HG02885 (cell line): Measurements from ENCODE around the gene TECRL.

Source experiments
- ATAC-seq: cut with Tn5 transposase; IDR thresholded peaks from one replicate; pipeline ENCODE4 v1.9.1; 2021; ENCODE audit warnings: mild to moderate bottlenecking; ENCODE audit not compliant: unreplicated experiment, poor library complexity

Gene TECRL

GRCh38 chr4:64409300-64409699, at the start of gene TECRL:
Gene TECRL (minus strand): TSS chr4:64409450. CDS start chr4:64409351, 99 bp downstream.
- no peak for ATAC-seq

GRCh38 chr4:64432674-64433073, 23.4 kb upstream of the TECRL start:
- no peak for ATAC-seq

- ATAC-seq: no peak
Measured at GRCh38 chr4:64430933-64431332, 21.7 kb upstream of the TECRL start.

- no peak for ATAC-seq
Measured at GRCh38 chr4:64417974-64418373, 8.7 kb upstream of the TECRL start.

GRCh38 chr4:64407000-64407399, 2.2 kb downstream of the TECRL start:
- ATAC-seq: no peak

- no peak for ATAC-seq
Measured at GRCh38 chr4:64405761-64406160, 3.5 kb downstream of the TECRL start.

- no peak for ATAC-seq
Measured at GRCh38 chr4:64402684-64403083, 6.6 kb downstream of the TECRL start.

- ATAC-seq: no peak
Measured at GRCh38 chr4:64399313-64400109, 9.7 kb downstream of the TECRL start.

GRCh38 chr4:64394469-64394868, 14.8 kb downstream of the TECRL start:
- ATAC-seq: no peak

- ATAC-seq: no peak
Measured at GRCh38 chr4:64388252-64388651, 21.0 kb downstream of the TECRL start.

GRCh38 chr4:64385220-64385619, 24.0 kb downstream of the TECRL start:
- ATAC-seq: no peak

- ATAC-seq: no peak
Measured at GRCh38 chr4:64384237-64385203, 24.7 kb downstream of the TECRL start.

GRCh38 chr4:64368741-64369140, 40.5 kb downstream of the TECRL start:
- no peak for ATAC-seq

- ATAC-seq: no peak
Measured at GRCh38 chr4:64361399-64361740, 47.9 kb downstream of the TECRL start.

GRCh38 chr4:64360664-64361398, 48.4 kb downstream of the TECRL start:
- no peak for ATAC-seq

- no peak for ATAC-seq
Measured at GRCh38 chr4:64359489-64359888, 49.8 kb downstream of the TECRL start.

- ATAC-seq: no peak
Measured at GRCh38 chr4:64353904-64354303, 55.3 kb downstream of the TECRL start.

- no peak for ATAC-seq
Measured at GRCh38 chr4:64341711-64342110, 67.5 kb downstream of the TECRL start.

GRCh38 chr4:64340218-64341110, 68.8 kb downstream of the TECRL start:
- ATAC-seq: no peak

GRCh38 chr4:64334964-64335363, 74.3 kb downstream of the TECRL start:
- ATAC-seq: no peak
